Endothelial cell of umbilical vein (primary cell): ENCODE measurements around the gene GLRX5. TPM values are rescaled to one million over a fixed set of nuclear protein-coding genes. Genes with fewer than 3 reads are reported as not detected.

ENCODE experiments used
- BruUV-seq: library from RNA; stranded (reverse); fragments of 400-500 nt; replicated peaks from 2 replicates; lab custom pipeline; 2021; lab: Mats Ljungman, UMichigan
- CTCF ChIA-PET: fragments of 300-600, 350-600 bp; sonication (Branson Sonifier 250); formaldehyde crosslinking; loops from one replicate; lab custom pipeline; 2021; ENCODE audit warnings: antibody characterized with exemption, inconsistent platforms; lab: Charles Lee
- POLR2A ChIA-PET: fragments of 300-600, 350-600 bp; sonication (Branson Sonifier 250); formaldehyde crosslinking; loops from one replicate; lab custom pipeline; 2021; ENCODE audit warnings: antibody characterized with exemption, inconsistent platforms; lab: Charles Lee
- DNase-seq: peaks from one replicate; pipeline ENCODE4 v3.0.0-alpha.2; 2011; ENCODE audit warnings: low read depth, low spot score
- FAIRE-seq: peaks from 2 replicates; lab custom pipeline; 2011; peaks lifted over from hg19 to GRCh38; lab: Jason Lieb, UNC
- H2AFZ ChIP-seq: 2 replicates; pipeline ENCODE4 v1.6.0; 2012; ENCODE audit warnings: low read depth, low read length, control low read depth, inconsistent platforms
- H3K27ac ChIP-seq: 2 replicates; pipeline ENCODE4 v1.5.1; 2011; ENCODE audit warnings: low read depth, mild to moderate bottlenecking, control low read depth, low read length, moderate library complexity; ENCODE audit not compliant: insufficient read depth
- H3K27me3 ChIP-seq, 2 experiments: 2 replicates each; pipeline versions ENCODE4 v1.6.0 to v1.6.1; 2011; ENCODE audit warnings: low read length in 2 of 2, mixed read lengths in 1 of 2; ENCODE audit not compliant: control insufficient read depth in 2 of 2, insufficient read depth in 2 of 2
- H3K36me3 ChIP-seq, 2 experiments: 2 replicates in 1 of 2; 3 replicates in 1 of 2; pipeline ENCODE4 v1.5.1; 2011; ENCODE audit warnings: low read length in 2 of 2, mild to moderate bottlenecking in 1 of 2, moderate library complexity in 1 of 2; ENCODE audit not compliant: control insufficient read depth in 2 of 2, insufficient read depth in 2 of 2; ENCODE audit errors: extremely low read depth in 1 of 2
- H3K4me1 ChIP-seq: 3 replicates; pipeline ENCODE4 v1.5.1; 2011; ENCODE audit warnings: mild to moderate bottlenecking, low read length; ENCODE audit not compliant: control insufficient read depth, insufficient read depth; ENCODE audit errors: extremely low read depth
- H3K4me2 ChIP-seq: 2 replicates; pipeline ENCODE4 v1.6.1; 2011; ENCODE audit warnings: low read length, control low read depth, mixed read lengths; ENCODE audit not compliant: insufficient read depth
- H3K4me3 ChIP-seq, 3 experiments: fragments of 200-600 bp in 1 of 3; sonication (generic), shearing (Covaris generic) in 1 of 3; replicated peaks in 1 of 3; 2 replicates each; pipeline ENCODE4 v1.5.1; 2011 to 2016; ENCODE audit warnings: control low read depth in 3 of 3, low read length in 3 of 3, mild to moderate bottlenecking in 2 of 3, inconsistent platforms in 1 of 3, low read depth in 1 of 3, moderate library complexity in 1 of 3; ENCODE audit not compliant: insufficient read depth in 1 of 3
- H3K79me2 ChIP-seq: 2 replicates; pipeline ENCODE4 v1.6.0; 2012; ENCODE audit warnings: low read length, inconsistent platforms; ENCODE audit not compliant: control insufficient read depth, insufficient read depth
- H3K9ac ChIP-seq: replicated peaks from 2 replicates; pipeline ENCODE3; 2011; ENCODE audit warnings: low read length, control low read depth; ENCODE audit not compliant: insufficient read depth; ENCODE audit errors: extremely low read depth
- H3K9me1 ChIP-seq: replicated peaks from 3 replicates; pipeline ENCODE4 v1.6.0; 2011; ENCODE audit warnings: mild to moderate bottlenecking, low read length; ENCODE audit not compliant: control insufficient read depth, insufficient read depth; ENCODE audit errors: extremely low read depth
- H3K9me3 ChIP-seq: replicated peaks from 2 replicates; pipeline ENCODE4 v1.5.1; 2012; ENCODE audit warnings: low read length, inconsistent platforms; ENCODE audit not compliant: control insufficient read depth, insufficient read depth
- H4K20me1 ChIP-seq: replicated peaks from 2 replicates; pipeline ENCODE3; 2011; ENCODE audit warnings: mild to moderate bottlenecking, low read length; ENCODE audit not compliant: control insufficient read depth, insufficient read depth; ENCODE audit errors: extremely low read depth
- EZH2 ChIP-seq: IDR thresholded peaks from 2 replicates; pipeline ENCODE4 v1.6.1; 2012; ENCODE audit warnings: borderline replicate concordance, low read depth, mild to moderate bottlenecking, moderate library complexity, low read length, inconsistent platforms; ENCODE audit not compliant: severe bottlenecking
- FOS ChIP-seq: IDR thresholded peaks from 2 replicates; pipeline ENCODE4 v1.6.1; 2011; ENCODE audit warnings: mild to moderate bottlenecking, low read length, moderate library complexity, borderline replicate concordance; ENCODE audit not compliant: insufficient read depth
- GATA2 ChIP-seq: IDR thresholded peaks from 2 replicates; pipeline ENCODE4 v1.7.0; 2011; ENCODE audit warnings: low read depth, mild to moderate bottlenecking, moderate library complexity, mixed read lengths, low read length; ENCODE audit not compliant: insufficient read length, insufficient read depth
- JUN ChIP-seq: IDR thresholded peaks from 2 replicates; pipeline ENCODE4 v1.6.1; 2011; ENCODE audit warnings: borderline replicate concordance, low read depth; ENCODE audit not compliant: insufficient read length, insufficient read depth
- MYC ChIP-seq: IDR thresholded peaks from one replicate; pipeline ENCODE4 v1.6.1; 2011; ENCODE audit warnings: mild to moderate bottlenecking, low read depth, low read length
- POLR2A ChIP-seq: IDR thresholded peaks from 2 replicates; pipeline ENCODE4 v1.6.1; 2012; ENCODE audit warnings: low read depth, mild to moderate bottlenecking, control low read depth, low read length
- POLR2AphosphoS5 ChIP-seq: IDR thresholded peaks from 2 replicates; pipeline ENCODE4 v1.6.1; 2012; ENCODE audit warnings: low read depth, mild to moderate bottlenecking, control low read depth, low read length, moderate library complexity; ENCODE audit not compliant: insufficient read depth
- dilution Hi-C: fragments of 300-500 bp; cut with MboI; formaldehyde crosslinking; loops from one replicate; pipeline ENCODE4 v1.15.0; 2019; ENCODE audit warnings: low sequenced_read_pairs; ENCODE audit not compliant: extremely low pct_ligation_motif_present
- intact Hi-C: fragments of 100-400 bp; cut with micrococcal nuclease; formaldehyde crosslinking; loops from one replicate; pipeline ENCODE4 v1.10.0; 2022
- polyA plus RNA-seq, 4 experiments: library from polyadenylated mRNA; depleted of rRNA in 3 of 4; stranded (reverse) in 3 of 4; unstranded in 1 of 4; fragments of >200 nt; gene quantifications; 2 replicates each; pipeline versions ENCODE4 v1.2.1 to v1.2.3, GENCODE V29; 2011 to 2012; ENCODE audit warnings: missing spikeins in 1 of 4
- total RNA-seq: library from RNA; stranded (reverse); gene quantifications from 2 replicates; pipeline ENCODE4 v1.2.3, GENCODE V29; 2021
- TF ChIP-seq, protein P1 (sequence below), 2 donors: IDR thresholded peaks; 1 replicate in 1 of 2; 2 replicates in 1 of 2; pipeline ENCODE4 v1.5.1; 2011; ENCODE audit warnings: low read length in 2 of 2, mild to moderate bottlenecking in 2 of 2, moderate library complexity in 2 of 2, control low read depth in 1 of 2, inconsistent platforms in 1 of 2, low read depth in 1 of 2; ENCODE audit not compliant: insufficient read depth in 1 of 2; ENCODE audit errors: extremely low read depth in 1 of 2
- TF ChIP-seq, protein P2 (sequence below): IDR thresholded peaks from 2 replicates; pipeline ENCODE4 v1.6.1; 2011; ENCODE audit not compliant: insufficient read depth, insufficient read length

GLRX5 gene
- total and polyA plus RNA-seq, 2 donors (not counting 3 experiments of a cell fraction or from before 2014, with no cell fraction given), result 42.6 to 52.0 TPM

DNA sequence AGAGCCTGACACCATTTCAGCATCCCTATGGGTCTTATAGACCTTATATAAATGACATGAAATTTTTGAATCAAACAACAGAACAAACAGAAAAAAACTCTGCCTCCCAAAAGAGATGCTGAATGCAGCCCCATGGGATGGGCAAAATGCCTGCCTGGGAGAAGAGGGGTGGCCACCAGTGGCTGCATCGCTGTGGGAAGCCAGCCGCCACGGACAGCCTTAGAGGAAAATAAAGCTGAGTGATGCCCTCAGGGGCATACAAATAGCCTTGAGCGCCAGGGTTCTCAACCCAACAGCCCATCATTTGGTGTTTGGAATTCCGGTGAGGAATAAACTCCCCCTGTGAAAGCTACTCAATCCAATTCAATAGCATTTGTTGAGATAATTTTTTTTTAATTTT is 41.3 kb upstream of the GLRX5 start:
- no peaks in the 10 kb centered on the region for H3K36me3 ChIP-seq
- intact Hi-C loops, result no loop called here
- H3K79me2 ChIP-seq, result no peaks in the 10 kb centered on the region
- DNase-seq, result no peak
- POLR2A ChIA-PET, result no interaction called here
- H3K9me1 ChIP-seq, result no peaks in the 10 kb centered on the region
- dilution Hi-C loops, result no loop called here
- no peaks in the 10 kb centered on the region for H3K9me3 ChIP-seq
- no peaks in the 10 kb centered on the region for H3K27me3 ChIP-seq
- H3K4me1 ChIP-seq, result peaks cover 26% of the 10 kb centered on the region
- no peak overlapping the region for H2AFZ ChIP-seq
- no TSS peak for BruUV-seq
- CTCF ChIA-PET, result interaction anchor here (1.5 to 2.7 kb wide), 3 partner anchors 10 to 33 kb away, joined by 4 to 13 read pairs (median 6); no protein-coding TSS in a partner anchor
- no peak overlapping the region for H3K4me2 ChIP-seq
- H3K27ac ChIP-seq, result no peak overlapping the region
- TF ChIP-seq JUN, result no peak
- TF ChIP-seq, protein P1, sequence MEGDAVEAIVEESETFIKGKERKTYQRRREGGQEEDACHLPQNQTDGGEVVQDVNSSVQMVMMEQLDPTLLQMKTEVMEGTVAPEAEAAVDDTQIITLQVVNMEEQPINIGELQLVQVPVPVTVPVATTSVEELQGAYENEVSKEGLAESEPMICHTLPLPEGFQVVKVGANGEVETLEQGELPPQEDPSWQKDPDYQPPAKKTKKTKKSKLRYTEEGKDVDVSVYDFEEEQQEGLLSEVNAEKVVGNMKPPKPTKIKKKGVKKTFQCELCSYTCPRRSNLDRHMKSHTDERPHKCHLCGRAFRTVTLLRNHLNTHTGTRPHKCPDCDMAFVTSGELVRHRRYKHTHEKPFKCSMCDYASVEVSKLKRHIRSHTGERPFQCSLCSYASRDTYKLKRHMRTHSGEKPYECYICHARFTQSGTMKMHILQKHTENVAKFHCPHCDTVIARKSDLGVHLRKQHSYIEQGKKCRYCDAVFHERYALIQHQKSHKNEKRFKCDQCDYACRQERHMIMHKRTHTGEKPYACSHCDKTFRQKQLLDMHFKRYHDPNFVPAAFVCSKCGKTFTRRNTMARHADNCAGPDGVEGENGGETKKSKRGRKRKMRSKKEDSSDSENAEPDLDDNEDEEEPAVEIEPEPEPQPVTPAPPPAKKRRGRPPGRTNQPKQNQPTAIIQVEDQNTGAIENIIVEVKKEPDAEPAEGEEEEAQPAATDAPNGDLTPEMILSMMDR (IDR thresholded peaks at IDR 0.05; ENCODE audit: extremely low read depth in 1 of 2, insufficient read depth in 1 of 2, low read depth in 1 of 2, low read length in 2 of 2), result no peak
- TF ChIP-seq POLR2AphosphoS5, result no peak
- no peak for TF ChIP-seq GATA2
- TF ChIP-seq EZH2, result no peak
- no peak for TF ChIP-seq POLR2A
- TF ChIP-seq, protein P2, sequence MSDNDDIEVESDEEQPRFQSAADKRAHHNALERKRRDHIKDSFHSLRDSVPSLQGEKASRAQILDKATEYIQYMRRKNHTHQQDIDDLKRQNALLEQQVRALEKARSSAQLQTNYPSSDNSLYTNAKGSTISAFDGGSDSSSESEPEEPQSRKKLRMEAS, result no peak
- no peak for TF ChIP-seq MYC
- TF ChIP-seq FOS, result no peak
- no peak overlapping the region for H3K4me3 ChIP-seq
- H4K20me1 ChIP-seq, result no peaks in the 10 kb centered on the region
- no peak for FAIRE-seq
- no peak overlapping the region for H3K9ac ChIP-seq
